ENCODE data around the gene ATG101. TPM values are rescaled to one million over a fixed set of nuclear protein-coding genes. Genes with fewer than 3 reads are reported as not detected.

Gene ATG101
- total and polyA plus RNA-seq, 2 of the 8 experiments (the other 6 are each of a cell fraction or from before 2014, with no cell fraction given): 49.8 to 55.9 TPM

DNA sequence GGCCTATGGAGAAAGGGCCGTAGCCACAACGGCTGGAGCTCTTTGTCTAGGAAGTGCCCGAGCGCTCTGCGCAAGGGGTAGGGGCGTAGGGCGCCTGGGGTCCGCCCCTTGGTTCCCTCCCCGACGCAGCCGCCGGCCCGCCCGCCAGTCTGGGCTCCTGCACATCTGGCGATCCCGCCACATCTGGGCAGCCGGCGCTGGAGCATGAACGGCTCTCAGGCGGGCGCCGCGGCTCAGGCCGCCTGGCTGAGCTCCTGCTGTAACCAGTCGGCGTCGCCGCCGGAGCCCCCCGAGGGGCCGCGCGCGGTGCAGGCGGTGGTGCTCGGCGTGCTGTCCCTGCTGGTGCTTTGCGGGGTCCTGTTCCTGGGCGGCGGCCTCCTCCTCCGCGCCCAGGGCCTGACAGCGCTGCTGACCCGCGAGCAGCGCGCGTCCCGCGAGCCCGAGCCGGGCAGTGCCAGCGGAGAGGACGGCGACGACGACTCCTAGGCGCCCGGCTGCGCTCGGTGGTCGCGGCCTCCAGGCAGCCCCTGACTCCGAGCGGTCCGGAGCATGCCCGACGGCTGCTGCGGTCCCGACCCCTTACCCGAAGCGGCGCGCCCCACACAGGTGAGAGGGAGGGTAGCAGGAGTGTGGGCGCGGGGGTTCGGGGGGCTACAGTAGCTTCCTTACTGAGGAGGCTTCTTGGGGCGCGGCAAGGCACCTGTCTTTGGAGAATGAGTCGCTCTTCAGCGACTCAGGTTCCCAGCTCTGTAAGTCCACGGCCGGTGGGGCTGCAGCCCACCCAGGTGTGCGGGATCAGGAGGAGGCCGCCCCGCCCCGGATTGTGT lies 10.0 kb downstream of the ATG101 start, which contains the start of gene SMIM41 (continued):
- TF ChIP-seq GTF2F1 (IDR thresholded peaks at IDR 0.05; ENCODE audit: borderline replicate concordance, low read depth, low read length) (no peak), CTBP2 (IDR thresholded peaks at IDR 0.05; ENCODE audit: borderline replicate concordance, insufficient read depth, insufficient read length, low read length) (no peak), CBX8 (IDR thresholded peaks at IDR 0.05; ENCODE audit: borderline replicate concordance, low read depth, low read length) (no peak), HDAC2 (IDR thresholded peaks at IDR 0.05; ENCODE audit: borderline replicate concordance in 1 of 2, low read depth in 2 of 2, low read length in 2 of 2) (0 out of 4 replicates have a peak, but pooled peaks of 1 of the 2 experiments have one; percentile 37), SIRT6 (IDR thresholded peaks at IDR 0.05; ENCODE audit: low read length) (no peak), SRF (IDR thresholded peaks at IDR 0.05; ENCODE audit: low read depth, low read length) (no peak), POLR2A (IDR thresholded peaks at IDR 0.05; ENCODE audit: control extremely low read depth in 1 of 2, low read depth in 2 of 2, low read length in 2 of 2) (peak in 1 of 2 experiments; percentile 32; a peak in 1 of 3 replicates), CHD1 (IDR thresholded peaks at IDR 0.05; ENCODE audit: low read depth, low read length) (no peak)

Data from H1 (cell line).